HG03039 (cell line): Measurements from ENCODE around the gene ABCC5.

Source experiments
- ATAC-seq: cut with Tn5 transposase; IDR thresholded peaks from one replicate; pipeline ENCODE4 v1.9.1; 2021; ENCODE audit warnings: mild to moderate bottlenecking, moderate library complexity; ENCODE audit not compliant: unreplicated experiment

Gene ABCC5

DNA sequence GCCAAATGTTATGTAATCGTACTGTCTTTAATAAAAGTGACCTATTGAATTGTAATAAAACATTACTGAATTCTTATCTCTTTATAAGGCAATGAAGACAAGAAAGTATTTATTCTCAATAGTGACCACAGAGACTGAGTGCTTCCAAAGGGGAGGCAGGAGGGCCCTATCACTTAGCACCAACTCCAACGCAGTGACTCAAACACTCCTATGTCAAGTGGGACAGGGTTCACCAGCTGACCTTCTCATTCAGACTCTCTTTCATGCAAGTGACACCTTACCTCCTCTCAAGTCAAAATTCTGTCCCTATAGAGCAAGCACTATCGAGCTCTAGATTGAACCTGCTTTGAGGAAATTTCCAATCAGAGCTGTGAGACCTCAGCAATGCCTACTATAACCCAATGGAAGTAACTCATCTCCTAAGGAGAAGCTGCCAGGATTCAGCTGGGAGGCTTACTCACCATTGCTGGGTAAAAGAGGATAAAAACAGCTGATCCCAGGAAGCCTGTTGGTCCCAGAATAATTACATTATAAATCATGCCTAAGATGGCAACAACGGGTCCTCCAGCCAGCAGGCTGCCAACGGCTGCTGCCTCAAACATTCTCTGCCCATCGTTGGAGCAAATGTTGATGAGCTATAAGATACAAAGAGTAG is 35.6 kb downstream of the ABCC5 start:
- no peak for ATAC-seq

GRCh38 chr3:183980403-183980802 is 37.3 kb downstream of the ABCC5 start:
- ATAC-seq, result no peak

DNA sequence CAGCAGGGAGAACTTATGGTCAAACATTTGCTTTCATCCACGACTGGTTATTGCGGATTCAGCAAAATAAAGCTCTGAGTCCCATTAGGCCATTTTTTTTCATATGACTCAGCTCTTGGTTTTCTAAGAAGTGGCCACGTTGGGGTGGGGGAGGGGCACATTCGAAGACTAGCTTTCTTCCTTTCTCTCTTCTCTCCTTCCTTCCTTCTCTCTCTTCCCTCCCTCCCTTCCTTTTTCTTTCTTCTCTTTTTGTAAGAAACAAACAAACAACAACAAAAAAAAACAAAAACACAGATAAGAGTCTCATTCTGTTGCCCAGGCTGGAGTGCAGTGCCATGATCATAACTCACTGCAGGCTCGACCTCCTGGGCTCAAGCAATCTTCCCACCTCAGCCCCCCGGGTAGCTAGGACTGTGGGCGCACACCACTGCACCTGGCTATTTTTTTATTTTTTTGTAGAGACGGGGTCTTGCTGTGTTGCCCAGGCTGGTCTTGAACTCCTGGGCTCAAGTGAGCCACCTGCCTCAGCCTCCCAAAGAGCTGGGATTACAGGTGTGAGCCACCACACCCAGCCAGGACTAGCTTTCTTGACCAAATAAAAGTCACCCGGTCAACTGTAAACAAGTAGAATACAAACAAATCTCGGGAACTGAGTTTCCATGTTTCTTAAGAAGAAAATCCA is 41.6 kb downstream of the ABCC5 start:
- ATAC-seq, result no peak

DNA sequence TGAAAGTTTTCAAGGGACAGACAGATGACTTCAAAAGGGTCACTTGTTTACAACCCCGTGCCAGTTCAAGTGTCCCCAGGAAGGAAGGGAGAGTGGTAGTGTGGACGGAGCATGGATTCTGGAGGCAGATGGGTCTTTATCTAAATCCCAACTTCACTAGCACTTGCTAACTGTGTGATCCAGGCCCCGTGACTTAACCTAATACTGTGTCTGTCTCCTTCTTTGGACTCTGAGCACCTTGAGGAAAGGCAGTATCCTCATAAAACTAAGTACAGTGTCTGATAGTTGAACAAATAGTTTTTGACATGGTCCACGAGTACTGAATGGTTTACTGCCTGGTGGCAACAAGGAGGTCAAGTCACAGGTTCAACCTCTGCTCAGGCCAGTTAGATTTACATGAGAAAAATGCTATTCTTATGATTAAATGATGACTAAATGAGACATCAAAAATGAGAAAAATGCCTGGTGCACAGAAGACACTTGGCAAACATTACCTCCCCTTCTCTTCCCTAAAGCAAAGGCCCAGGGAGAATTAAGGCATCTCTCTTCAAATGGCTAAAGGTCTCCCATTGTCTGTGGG is 48.9 kb downstream of the ABCC5 start:
- ATAC-seq, result no peak

DNA sequence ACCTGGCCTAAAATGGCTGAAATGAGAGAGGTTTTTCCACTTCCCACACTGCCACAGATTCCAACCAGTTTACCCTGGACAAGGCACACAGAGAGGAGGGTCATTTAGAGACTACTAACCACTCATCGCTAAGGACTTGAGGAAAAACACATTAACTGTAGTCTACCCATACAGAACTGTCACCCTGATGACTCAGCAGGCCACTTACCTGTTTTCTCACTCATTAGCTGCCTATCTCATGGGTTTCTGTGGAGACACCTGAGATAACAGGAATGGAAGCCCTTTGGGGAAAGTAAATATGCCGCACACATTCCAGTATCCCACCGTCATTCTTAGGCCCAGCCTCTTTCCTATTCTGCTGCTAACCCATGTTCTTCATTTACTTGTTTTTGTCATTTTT is 50.0 kb downstream of the ABCC5 start:
- ATAC-seq, result no peak

GRCh38 chr3:183966361-183966791 is 51.3 kb downstream of the ABCC5 start:
- ATAC-seq, result no peak

GRCh38 chr3:183962807-183963206 is 54.9 kb downstream of the ABCC5 start:
- no peak for ATAC-seq

- ATAC-seq, result no peak
Observed at GRCh38 chr3:183959214-183959613, 58.5 kb downstream of the ABCC5 start.

- no peak for ATAC-seq
Observed at GRCh38 chr3:183958775-183959174, 58.9 kb downstream of the ABCC5 start.

- no peak for ATAC-seq
Observed at GRCh38 chr3:183958226-183958625, 59.5 kb downstream of the ABCC5 start.

DNA sequence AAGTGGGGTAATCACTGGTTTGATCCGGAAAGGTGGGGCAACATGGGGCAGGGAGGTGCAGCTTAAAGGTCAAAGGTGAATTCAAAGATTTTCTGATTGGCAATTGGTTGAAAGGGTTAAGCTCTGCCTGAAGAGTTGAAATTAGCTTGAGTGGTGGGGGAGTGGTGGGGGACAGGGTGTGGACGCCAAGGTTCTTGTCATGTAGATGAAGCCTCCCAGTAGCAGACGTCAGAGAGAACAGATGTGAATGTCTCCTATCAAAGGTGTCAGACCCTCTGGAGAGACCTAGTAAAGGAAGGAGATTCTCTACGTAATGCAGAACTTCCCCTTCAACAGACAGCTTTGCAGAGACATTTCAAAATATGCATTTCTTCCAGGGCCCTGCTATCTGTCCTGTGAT is 62.8 kb downstream of the ABCC5 start:
- ATAC-seq, result no peak

DNA sequence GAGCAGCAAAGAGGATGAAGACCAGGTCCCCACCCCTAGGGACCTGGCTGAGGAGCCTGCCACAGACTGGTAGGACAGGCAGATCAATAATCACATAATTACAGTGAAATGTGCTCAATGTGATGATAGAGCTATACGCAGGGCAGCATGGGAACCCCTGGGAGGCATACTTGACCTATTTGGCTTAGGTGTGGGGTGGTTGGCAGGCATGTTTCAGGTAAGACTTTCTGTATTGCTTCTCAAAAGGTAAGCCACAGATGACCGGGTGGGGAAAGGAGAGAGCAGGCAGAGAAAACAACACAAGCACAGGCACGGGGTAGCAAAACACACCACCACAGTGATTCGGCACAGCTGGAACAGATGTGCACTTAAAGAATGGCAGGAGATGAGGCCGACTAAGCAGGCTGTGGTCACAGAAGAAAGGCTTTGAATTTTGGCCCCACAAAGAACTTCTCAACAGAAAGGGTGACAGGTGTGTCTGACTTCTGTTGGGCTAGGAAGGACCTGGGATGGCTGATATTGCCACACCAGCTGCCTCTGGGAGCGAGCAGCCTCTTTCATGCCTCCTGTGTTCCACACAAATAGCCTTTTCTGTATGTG is 64.1 kb downstream of the ABCC5 start:
- ATAC-seq, result no peak

DNA sequence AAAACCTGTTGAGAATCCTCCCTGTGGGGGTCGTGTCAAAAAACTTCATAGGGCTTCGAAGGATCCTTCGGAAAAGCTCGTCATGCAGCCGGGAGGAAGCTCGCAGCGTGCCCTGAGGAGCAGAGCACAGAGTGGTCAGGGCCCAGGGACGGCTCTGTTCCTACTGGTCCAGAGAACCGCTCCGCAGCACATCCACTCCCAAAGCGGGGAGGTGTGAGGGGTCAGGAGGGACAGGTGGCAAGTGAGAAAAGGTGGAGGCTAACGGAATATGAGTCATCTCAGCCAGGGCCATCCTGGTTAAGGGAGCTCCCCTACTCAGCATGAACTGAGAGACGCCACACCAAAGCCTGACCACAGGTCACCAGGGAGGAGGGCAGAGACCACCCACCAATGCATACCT is 66.2 kb downstream of the ABCC5 start:
- ATAC-seq, result no peak

GRCh38 chr3:183949690-183950089 is 68.0 kb downstream of the ABCC5 start:
- ATAC-seq, result no peak

DNA sequence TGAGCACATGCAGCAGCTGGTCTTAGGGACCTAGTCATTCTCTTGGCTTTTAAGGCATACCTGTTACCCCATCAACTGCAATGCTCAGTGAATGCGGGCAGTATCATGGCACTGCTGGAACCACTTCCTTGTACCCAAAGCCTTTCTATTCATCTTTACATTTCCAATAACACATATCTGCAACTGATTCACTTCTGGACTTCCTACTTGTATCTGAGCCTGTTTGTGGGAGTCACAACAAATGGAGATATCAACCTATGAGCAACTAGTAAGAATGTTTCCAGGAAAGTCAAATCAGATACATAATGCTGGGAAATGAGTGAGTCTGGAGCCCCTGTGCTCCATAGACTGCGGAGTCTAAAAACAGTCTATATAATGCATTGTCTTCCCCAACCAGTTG is 71.6 kb downstream of the ABCC5 start:
- no peak for ATAC-seq

GRCh38 chr3:183944775-183945174 is 72.9 kb downstream of the ABCC5 start:
- no peak for ATAC-seq

DNA sequence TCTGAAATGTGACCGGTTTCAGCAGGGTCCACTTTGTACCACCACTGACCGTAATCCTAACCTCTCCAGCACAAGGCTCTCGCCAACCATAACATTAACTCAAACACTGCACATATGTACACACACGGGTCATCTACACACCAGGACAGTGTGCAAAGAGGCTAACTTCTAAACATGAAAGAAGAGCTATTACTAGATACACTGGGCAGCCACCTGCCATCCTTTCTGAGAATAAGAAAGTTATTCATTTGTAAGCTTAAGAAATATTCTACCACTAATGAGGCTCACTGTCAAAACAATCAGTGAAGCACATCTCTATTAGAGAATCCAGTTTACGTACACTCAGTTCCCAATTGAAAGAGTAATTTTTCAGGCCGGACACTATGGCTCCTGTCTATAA is 73.9 kb downstream of the ABCC5 start:
- ATAC-seq, result no peak

DNA sequence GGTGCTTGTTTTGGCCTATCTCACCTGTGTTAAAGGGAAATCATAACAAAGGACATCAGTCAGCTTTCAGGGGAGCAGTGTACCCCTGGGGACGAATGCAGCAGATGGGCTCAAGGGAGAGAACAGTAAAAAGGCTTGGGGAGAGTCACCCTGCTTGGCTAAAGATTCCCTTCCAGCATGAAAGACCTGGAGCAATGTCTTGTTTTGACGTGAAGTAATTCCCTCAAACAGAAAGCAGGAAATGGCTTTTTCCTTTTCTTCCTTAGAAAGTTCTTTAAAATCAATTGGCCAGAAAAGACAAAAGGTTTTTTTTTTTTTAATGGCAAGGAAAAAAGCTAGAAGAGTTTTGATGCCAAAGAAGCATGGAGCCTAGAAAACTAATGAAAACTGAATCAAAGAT is 76.5 kb downstream of the ABCC5 start:
- ATAC-seq, result no peak

- ATAC-seq, result no peak
Observed at GRCh38 chr3:183937601-183938286, 79.9 kb downstream of the ABCC5 start.

GRCh38 chr3:183933160-183933559 is 84.5 kb downstream of the ABCC5 start:
- ATAC-seq, result no peak

GRCh38 chr3:183931881-183932280 is 85.8 kb downstream of the ABCC5 start:
- ATAC-seq, result no peak
